Measurements from ENCODE around the gene PPP2R3B. TPM values are rescaled to one million over a fixed set of nuclear protein-coding genes. Genes with fewer than 3 reads are reported as not detected.
"Not testable (repeated sequence)": the region's sequence is repeated elsewhere in the genome, so short reads cannot be mapped to it uniquely, and the experiment has no call there.

The PPP2R3B gene
- total RNA-seq, 1 donor from 2014 or later: 28.2 TPM

GRCh38 chrX:425056-425455 lies 38.3 kb upstream of the PPP2R3B start:
- Mint-ChIP-seq H3K4me3 (ENCODE audit: unreplicated experiment) (no peak overlapping the region), H3K27me3 (ENCODE audit: unreplicated experiment) (no peaks in the 10 kb centered on the region), H3K36me3 (ENCODE audit: unreplicated experiment) (no peaks in the 10 kb centered on the region), H3K4me1 (ENCODE audit: unreplicated experiment) (peaks cover 3% of the 10 kb centered on the region), H3K27ac (ENCODE audit: unreplicated experiment) (no peak overlapping the region), H3K9me3 (ENCODE audit: unreplicated experiment) (no peaks in the 10 kb centered on the region)
- no peak for TF ChIP-seq CTCF (IDR thresholded peaks at IDR 0.05)
- no peak for DNase-seq (ENCODE audit: extremely low spot score, unreplicated experiment)

GRCh38 chrX:421646-422391 lies 35.1 kb upstream of the PPP2R3B start:
- no peaks in the 10 kb centered on the region for H3K36me3 Mint-ChIP-seq (ENCODE audit: unreplicated experiment)
- no peaks in the 10 kb centered on the region for H3K27me3 Mint-ChIP-seq (ENCODE audit: unreplicated experiment)
- no peak for TF ChIP-seq CTCF (IDR thresholded peaks at IDR 0.05)
- no peak for DNase-seq (ENCODE audit: extremely low spot score, unreplicated experiment)
- no peak overlapping the region for H3K4me3 Mint-ChIP-seq (ENCODE audit: unreplicated experiment)
- no peak overlapping the region for H3K27ac Mint-ChIP-seq (ENCODE audit: unreplicated experiment)
- H3K9me3 Mint-ChIP-seq (ENCODE audit: unreplicated experiment): no peaks in the 10 kb centered on the region
- H3K4me1 Mint-ChIP-seq (ENCODE audit: unreplicated experiment): no peaks in the 10 kb centered on the region

- TF ChIP-seq CTCF (IDR thresholded peaks at IDR 0.05): no peak
- no peak overlapping the region for H3K27ac Mint-ChIP-seq (ENCODE audit: unreplicated experiment)
Observed at GRCh38 chrX:420496-421223, 34.0 kb upstream of the PPP2R3B start.

GRCh38 chrX:418927-419729 lies 32.4 kb upstream of the PPP2R3B start:
- Mint-ChIP-seq H3K27ac (ENCODE audit: unreplicated experiment) (no peak overlapping the region), H3K27me3 (ENCODE audit: unreplicated experiment) (no peaks in the 10 kb centered on the region), H3K4me3 (ENCODE audit: unreplicated experiment) (no peak overlapping the region), H3K4me1 (ENCODE audit: unreplicated experiment) (no peaks in the 10 kb centered on the region), H3K36me3 (ENCODE audit: unreplicated experiment) (no peaks in the 10 kb centered on the region), H3K9me3 (ENCODE audit: unreplicated experiment) (no peaks in the 10 kb centered on the region)
- DNase-seq (ENCODE audit: extremely low spot score, unreplicated experiment): no peak
- TF ChIP-seq CTCF (IDR thresholded peaks at IDR 0.05): no peak

More at GRCh38 chrX:420496-421223, 34.0 kb upstream of the PPP2R3B start:
- Mint-ChIP-seq H3K27me3 (ENCODE audit: unreplicated experiment) (no peaks in the 10 kb centered on the region), H3K9me3 (ENCODE audit: unreplicated experiment) (no peaks in the 10 kb centered on the region), H3K4me1 (ENCODE audit: unreplicated experiment) (no peaks in the 10 kb centered on the region), H3K36me3 (ENCODE audit: unreplicated experiment) (no peaks in the 10 kb centered on the region), H3K4me3 (ENCODE audit: unreplicated experiment) (no peak overlapping the region)
- no peak for DNase-seq (ENCODE audit: extremely low spot score, unreplicated experiment)

- H3K4me1 Mint-ChIP-seq (ENCODE audit: unreplicated experiment): peaks cover 11% of the 10 kb centered on the region
Observed at GRCh38 chrX:415498-415897, 28.8 kb upstream of the PPP2R3B start.

More at GRCh38 chrX:415498-415897, 28.8 kb upstream of the PPP2R3B start:
- not testable (repeated sequence) for DNase-seq (ENCODE audit: extremely low spot score, unreplicated experiment); H3K36me3 Mint-ChIP-seq (ENCODE audit: unreplicated experiment); H3K27me3 Mint-ChIP-seq (ENCODE audit: unreplicated experiment); H3K27ac Mint-ChIP-seq (ENCODE audit: unreplicated experiment); H3K4me3 Mint-ChIP-seq (ENCODE audit: unreplicated experiment); H3K9me3 Mint-ChIP-seq (ENCODE audit: unreplicated experiment)
